Erythroblast (primary cell): ENCODE data around the gene CTF1.

ENCODE experiments used
- GATA1 ChIP-seq: IDR thresholded peaks from 2 replicates; pipeline ENCODE4 v1.6.1; 2011; ENCODE audit warnings: low read depth, mild to moderate bottlenecking, control low read depth, low read length, moderate library complexity
- POLR2A ChIP-seq: IDR thresholded peaks from 2 replicates; pipeline ENCODE4 v1.6.1; 2011; ENCODE audit warnings: mild to moderate bottlenecking, low read length

- no peak for TF ChIP-seq POLR2A
- TF ChIP-seq GATA1 = no peak
Observed at GRCh38 chr16:30950516-30951065, 54.2 kb downstream of the CTF1 start.
